ENCODE results near the gene MAP1S. TPM values are rescaled to one million over a fixed set of nuclear protein-coding genes. Genes with fewer than 3 reads are reported as not detected.

Gene MAP1S
- polyA plus RNA-seq, 1 of the 3 experiments (the other 2 are of a cell fraction), result 18.4 TPM

DNA sequence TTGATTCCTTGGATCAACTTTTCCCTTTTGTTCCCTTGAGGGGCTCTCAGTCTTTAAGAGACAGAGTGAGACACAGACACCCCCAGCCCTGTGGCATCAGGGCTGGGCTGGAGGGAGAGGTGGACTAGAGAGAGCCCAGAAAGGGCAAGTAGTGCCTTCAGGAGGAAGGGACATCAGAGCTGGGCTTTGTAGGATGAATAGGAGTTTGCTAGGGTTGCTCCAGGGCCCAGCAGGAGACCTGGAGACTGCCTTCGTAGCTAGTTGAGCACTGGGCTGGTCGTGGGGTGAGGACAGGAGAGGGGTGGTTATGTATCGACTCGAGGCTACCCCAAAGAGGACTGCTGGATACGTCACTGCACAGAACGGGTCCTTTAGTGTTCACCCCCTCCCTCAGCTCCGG, 5.4 kb downstream of the MAP1S start:
- Histone ChIP-seq H3K27ac (ENCODE audit: low read depth in 2 of 2, low read length in 1 of 2) (no peak overlapping the region), H3K27me3 (ENCODE audit: insufficient read depth) (no peaks in the 10 kb centered on the region), H3F3A (replicated peaks; ENCODE audit: insufficient read depth) (no peaks in the 10 kb centered on the region), H3K9me2 (no peaks in the 10 kb centered on the region), H4K20me1 (ENCODE audit: insufficient read depth) (peaks cover 40% of the 10 kb centered on the region), H2AFZ (ENCODE audit: low read depth) (no peak overlapping the region), H3K36me3 (replicated peaks in 1 of 2; ENCODE audit: control insufficient read depth in 1 of 2, insufficient read depth in 2 of 2, low read length in 1 of 2) (peaks cover 25 to 36% of the 10 kb centered on the region in 2 experiments), H3K4me3 (ENCODE audit: low read depth in 2 of 2, low read length in 1 of 2) (no peak overlapping the region), H3K79me2 (ENCODE audit: insufficient read depth) (peaks cover 46% of the 10 kb centered on the region), H3K9ac (no peak overlapping the region), H3K4me2 (no peak overlapping the region), H3K9me3 (no peaks in the 10 kb centered on the region), H3K4me1 (ENCODE audit: control insufficient read depth in 1 of 2, insufficient read depth in 2 of 2, low read depth in 1 of 2, low read length in 1 of 2) (peaks cover 12 to 20% of the 10 kb centered on the region in 2 experiments; a peak in 2 of 4 replicates)
- 94% methylated on average over 3 of the region's 7 CpGs for WGBS (ENCODE audit: low lambda C conversion rate)
- TF ChIP-seq RCOR1 (IDR thresholded peaks at IDR 0.05; ENCODE audit: low read length), result no peak
- no peak for TF ChIP-seq MEF2A (IDR thresholded peaks at IDR 0.05; ENCODE audit: borderline replicate concordance, low read depth)
- no peak for TF ChIP-seq TEAD4 (IDR thresholded peaks at IDR 0.05; ENCODE audit: borderline replicate concordance, insufficient read depth)
- TF ChIP-seq, protein P1, sequence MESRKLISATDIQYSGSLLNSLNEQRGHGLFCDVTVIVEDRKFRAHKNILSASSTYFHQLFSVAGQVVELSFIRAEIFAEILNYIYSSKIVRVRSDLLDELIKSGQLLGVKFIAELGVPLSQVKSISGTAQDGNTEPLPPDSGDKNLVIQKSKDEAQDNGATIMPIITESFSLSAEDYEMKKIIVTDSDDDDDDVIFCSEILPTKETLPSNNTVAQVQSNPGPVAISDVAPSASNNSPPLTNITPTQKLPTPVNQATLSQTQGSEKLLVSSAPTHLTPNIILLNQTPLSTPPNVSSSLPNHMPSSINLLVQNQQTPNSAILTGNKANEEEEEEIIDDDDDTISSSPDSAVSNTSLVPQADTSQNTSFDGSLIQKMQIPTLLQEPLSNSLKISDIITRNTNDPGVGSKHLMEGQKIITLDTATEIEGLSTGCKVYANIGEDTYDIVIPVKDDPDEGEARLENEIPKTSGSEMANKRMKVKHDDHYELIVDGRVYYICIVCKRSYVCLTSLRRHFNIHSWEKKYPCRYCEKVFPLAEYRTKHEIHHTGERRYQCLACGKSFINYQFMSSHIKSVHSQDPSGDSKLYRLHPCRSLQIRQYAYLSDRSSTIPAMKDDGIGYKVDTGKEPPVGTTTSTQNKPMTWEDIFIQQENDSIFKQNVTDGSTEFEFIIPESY (IDR thresholded peaks at IDR 0.05; ENCODE audit: borderline replicate concordance, low read depth), result no peak
- no peak for TF ChIP-seq GATA2 (CRISPR knock-in tag; IDR thresholded peaks at IDR 0.05)
- TF ChIP-seq SMC3 (IDR thresholded peaks at IDR 0.05; ENCODE audit: low read depth, low read length), result no peak
- TF ChIP-seq, protein P2, sequence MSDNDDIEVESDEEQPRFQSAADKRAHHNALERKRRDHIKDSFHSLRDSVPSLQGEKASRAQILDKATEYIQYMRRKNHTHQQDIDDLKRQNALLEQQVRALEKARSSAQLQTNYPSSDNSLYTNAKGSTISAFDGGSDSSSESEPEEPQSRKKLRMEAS (IDR thresholded peaks at IDR 0.05; ENCODE audit: low read depth), result no peak
- TF ChIP-seq EZH2phosphoT487 (IDR thresholded peaks at IDR 0.05; ENCODE audit: borderline replicate concordance, low read depth), result no peak
- no peak for TF ChIP-seq SIN3A (IDR thresholded peaks at IDR 0.05; ENCODE audit: borderline replicate concordance, low read depth, low read length)
- TF ChIP-seq, protein P3, sequence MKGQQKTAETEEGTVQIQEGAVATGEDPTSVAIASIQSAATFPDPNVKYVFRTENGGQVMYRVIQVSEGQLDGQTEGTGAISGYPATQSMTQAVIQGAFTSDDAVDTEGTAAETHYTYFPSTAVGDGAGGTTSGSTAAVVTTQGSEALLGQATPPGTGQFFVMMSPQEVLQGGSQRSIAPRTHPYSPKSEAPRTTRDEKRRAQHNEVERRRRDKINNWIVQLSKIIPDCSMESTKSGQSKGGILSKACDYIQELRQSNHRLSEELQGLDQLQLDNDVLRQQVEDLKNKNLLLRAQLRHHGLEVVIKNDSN (IDR thresholded peaks at IDR 0.05; ENCODE audit: borderline replicate concordance, low read depth), result no peak
- TF ChIP-seq CHD2 (IDR thresholded peaks at IDR 0.05; ENCODE audit: low read length, partially characterized antibody), result no peak
- TF ChIP-seq, protein P4, sequence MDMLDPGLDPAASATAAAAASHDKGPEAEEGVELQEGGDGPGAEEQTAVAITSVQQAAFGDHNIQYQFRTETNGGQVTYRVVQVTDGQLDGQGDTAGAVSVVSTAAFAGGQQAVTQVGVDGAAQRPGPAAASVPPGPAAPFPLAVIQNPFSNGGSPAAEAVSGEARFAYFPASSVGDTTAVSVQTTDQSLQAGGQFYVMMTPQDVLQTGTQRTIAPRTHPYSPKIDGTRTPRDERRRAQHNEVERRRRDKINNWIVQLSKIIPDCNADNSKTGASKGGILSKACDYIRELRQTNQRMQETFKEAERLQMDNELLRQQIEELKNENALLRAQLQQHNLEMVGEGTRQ (IDR thresholded peaks at IDR 0.05; ENCODE audit: borderline replicate concordance, low read depth, low read length), result no peak
- no peak for DNase-seq
- CTCF ChIA-PET, result interaction anchor here (1.2 kb wide), 1 partner anchor 9 kb away, joined by 3 read pairs; no protein-coding TSS in a partner anchor
- POLR2A ChIA-PET, result no interaction called here

Measured in SK-N-SH (cell line).